HepG2 (cell line): Measurements from ENCODE around the gene UGT1A8.

Experiments used
- EZH2 ChIP-seq: conservative IDR thresholded peaks from 2 replicates; pipeline ENCODE4 v1.6.1; 2012; ENCODE audit warnings: mild to moderate bottlenecking, low read depth, low read length, moderate library complexity
- KAT8 ChIP-seq: IDR thresholded peaks from 2 replicates; pipeline ENCODE4 v1.6.1; 2016; ENCODE audit warnings: missing genetic modification reagents, missing compliant biosample characterization
- SMAD1 ChIP-seq: sonication (generic); formaldehyde crosslinking; IDR thresholded peaks from 2 replicates; pipeline ENCODE4 v1.4.0; 2020; ENCODE audit warnings: missing genetic modification reagents, low read depth, mild to moderate bottlenecking, borderline replicate concordance
- ZBTB21 ChIP-seq: sonication (generic); formaldehyde crosslinking; IDR thresholded peaks from 2 replicates; pipeline ENCODE4 v1.4.0; 2020; ENCODE audit warnings: missing genetic modification reagents
- ZNF598 ChIP-seq: sonication (generic); formaldehyde crosslinking; IDR thresholded peaks from 2 replicates; pipeline ENCODE4 v1.5.1; 2020; ENCODE audit warnings: mild to moderate bottlenecking, missing genetic modification reagents, borderline replicate concordance
- TF ChIP-seq, protein P1 (sequence below): fragments of 450-650 bp; IDR thresholded peaks from 2 replicates; pipeline ENCODE4 v1.6.1; 2016
- TF ChIP-seq, protein P2 (sequence below): sonication (generic); formaldehyde crosslinking; IDR thresholded peaks from 2 replicates; pipeline ENCODE4 v1.5.0; 2020; ENCODE audit warnings: mild to moderate bottlenecking, missing genetic modification reagents, moderate library complexity

DNA sequence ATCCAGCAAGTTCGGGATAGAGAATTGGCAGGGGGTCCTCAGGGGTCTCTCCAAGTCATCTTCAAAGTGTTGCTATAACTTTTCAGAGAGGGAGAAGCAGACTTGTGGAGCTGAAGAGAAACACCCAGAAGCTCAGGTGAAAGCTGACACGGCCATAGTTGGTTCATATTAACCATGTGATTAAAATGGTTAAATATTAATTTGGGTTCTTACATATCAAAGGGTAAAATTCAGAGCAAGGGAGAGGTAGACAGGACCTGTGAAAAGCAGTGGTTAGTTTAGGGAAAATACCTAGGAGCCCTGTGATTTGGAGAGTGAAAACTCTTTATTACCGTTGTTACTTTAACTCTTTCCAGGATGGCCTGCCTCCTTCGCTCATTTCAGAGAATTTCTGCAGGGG is 75.2 kb downstream of the UGT1A8 start, which contains the start of gene UGT1A6:
- no peak for TF ChIP-seq ZNF598 (CRISPR knock-in tag)
- TF ChIP-seq EZH2, result no peak
- TF ChIP-seq SMAD1 (CRISPR knock-in tag), result no peak
- TF ChIP-seq, protein P1, sequence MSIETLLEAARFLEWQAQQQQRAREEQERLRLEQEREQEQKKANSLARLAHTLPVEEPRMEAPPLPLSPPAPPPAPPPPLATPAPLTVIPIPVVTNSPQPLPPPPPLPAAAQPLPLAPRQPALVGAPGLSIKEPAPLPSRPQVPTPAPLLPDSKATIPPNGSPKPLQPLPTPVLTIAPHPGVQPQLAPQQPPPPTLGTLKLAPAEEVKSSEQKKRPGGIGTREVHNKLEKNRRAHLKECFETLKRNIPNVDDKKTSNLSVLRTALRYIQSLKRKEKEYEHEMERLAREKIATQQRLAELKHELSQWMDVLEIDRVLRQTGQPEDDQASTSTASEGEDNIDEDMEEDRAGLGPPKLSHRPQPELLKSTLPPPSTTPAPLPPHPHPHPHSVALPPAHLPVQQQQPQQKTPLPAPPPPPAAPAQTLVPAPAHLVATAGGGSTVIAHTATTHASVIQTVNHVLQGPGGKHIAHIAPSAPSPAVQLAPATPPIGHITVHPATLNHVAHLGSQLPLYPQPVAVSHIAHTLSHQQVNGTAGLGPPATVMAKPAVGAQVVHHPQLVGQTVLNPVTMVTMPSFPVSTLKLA, result no peak
- TF ChIP-seq, protein P2, sequence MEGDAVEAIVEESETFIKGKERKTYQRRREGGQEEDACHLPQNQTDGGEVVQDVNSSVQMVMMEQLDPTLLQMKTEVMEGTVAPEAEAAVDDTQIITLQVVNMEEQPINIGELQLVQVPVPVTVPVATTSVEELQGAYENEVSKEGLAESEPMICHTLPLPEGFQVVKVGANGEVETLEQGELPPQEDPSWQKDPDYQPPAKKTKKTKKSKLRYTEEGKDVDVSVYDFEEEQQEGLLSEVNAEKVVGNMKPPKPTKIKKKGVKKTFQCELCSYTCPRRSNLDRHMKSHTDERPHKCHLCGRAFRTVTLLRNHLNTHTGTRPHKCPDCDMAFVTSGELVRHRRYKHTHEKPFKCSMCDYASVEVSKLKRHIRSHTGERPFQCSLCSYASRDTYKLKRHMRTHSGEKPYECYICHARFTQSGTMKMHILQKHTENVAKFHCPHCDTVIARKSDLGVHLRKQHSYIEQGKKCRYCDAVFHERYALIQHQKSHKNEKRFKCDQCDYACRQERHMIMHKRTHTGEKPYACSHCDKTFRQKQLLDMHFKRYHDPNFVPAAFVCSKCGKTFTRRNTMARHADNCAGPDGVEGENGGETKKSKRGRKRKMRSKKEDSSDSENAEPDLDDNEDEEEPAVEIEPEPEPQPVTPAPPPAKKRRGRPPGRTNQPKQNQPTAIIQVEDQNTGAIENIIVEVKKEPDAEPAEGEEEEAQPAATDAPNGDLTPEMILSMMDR (CRISPR knock-in tag), result no peak
- TF ChIP-seq ZBTB21 (CRISPR knock-in tag), result no peak
- TF ChIP-seq KAT8 (CRISPR knock-in tag), result no peak
